GM18870 (cell line): ENCODE data around the gene ITGA6.
A peak's percentile ranks its signal among the peaks of the same experiment; 100 is the strongest.

ENCODE experiments used
- ATAC-seq: cut with Tn5 transposase; IDR thresholded peaks from one replicate; pipeline ENCODE4 v1.9.1; 2021; ENCODE audit warnings: moderate library complexity; ENCODE audit not compliant: unreplicated experiment

Gene ITGA6

GRCh38 chr2:172464400-172465129, 37.2 kb downstream of the ITGA6 start:
- ATAC-seq = no peak

GRCh38 chr2:172465417-172466334, 38.3 kb downstream of the ITGA6 start:
- peak; percentile 64 for ATAC-seq

GRCh38 chr2:172467382-172467781, 40.0 kb downstream of the ITGA6 start:
- ATAC-seq = no peak

GRCh38 chr2:172470958-172471922, 43.9 kb downstream of the ITGA6 start:
- ATAC-seq = no peak

GRCh38 chr2:172472446-172473033, 45.2 kb downstream of the ITGA6 start:
- no peak for ATAC-seq

- ATAC-seq = no peak
These were observed 45.8 kb downstream of the ITGA6 start for GRCh38 chr2:172473167-172473566.

- no peak for ATAC-seq
These were observed 51.0 kb downstream of the ITGA6 start for GRCh38 chr2:172478353-172478752.

- no peak for ATAC-seq
These were observed 53.2 kb downstream of the ITGA6 start for GRCh38 chr2:172480301-172481218.

GRCh38 chr2:172481507-172482262, 54.3 kb downstream of the ITGA6 start:
- no peak for ATAC-seq

- ATAC-seq = no peak
These were observed 56.9 kb downstream of the ITGA6 start for GRCh38 chr2:172484253-172484652.

- no peak for ATAC-seq
These were observed 57.3 kb downstream of the ITGA6 start for GRCh38 chr2:172484706-172485105.

- no peak for ATAC-seq
These were observed 61.2 kb downstream of the ITGA6 start for GRCh38 chr2:172488556-172488955.

GRCh38 chr2:172489681-172490080, 62.3 kb downstream of the ITGA6 start:
- no peak for ATAC-seq

- no peak for ATAC-seq
These were observed 68.8 kb downstream of the ITGA6 start for GRCh38 chr2:172496160-172496608.

GRCh38 chr2:172507199-172507598, 79.8 kb downstream of the ITGA6 start:
- no peak for ATAC-seq

GRCh38 chr2:172510088-172510487, 82.7 kb downstream of the ITGA6 start:
- no peak for ATAC-seq

- ATAC-seq = no peak
These were observed 83.2 kb downstream of the ITGA6 start for GRCh38 chr2:172510548-172510947.

- ATAC-seq = no peak
These were observed 85.6 kb downstream of the ITGA6 start for GRCh38 chr2:172512810-172513523.
